HCT116 (cell line): ENCODE results near the gene PKN2. TPM values are rescaled to one million over a fixed set of nuclear protein-coding genes. Genes with fewer than 3 reads are reported as not detected.
A peak's percentile ranks its signal among the peaks of the same experiment; 100 is the strongest.

ENCODE experiments used
- ATAC-seq: fragments of 200-7000 bp; cut with Tn5 transposase; 2 replicates; pipeline ENCODE4 v1.9.1; 2020; ENCODE audit warnings: mild to moderate bottlenecking, moderate library complexity
- BruUV-seq: library from RNA; stranded (reverse); fragments of 400-500 nt; replicated peaks from 2 replicates; lab custom pipeline; 2021; lab: Mats Ljungman, UMichigan
- CTCF ChIA-PET: fragments of 300-600 bp; sonication (Branson Sonifier 250); formaldehyde crosslinking; loops from one replicate; lab custom pipeline; 2021; ENCODE audit warnings: antibody characterized with exemption; lab: Charles Lee
- POLR2A ChIA-PET: fragments of 300-600, 350-600 bp; sonication (Branson Sonifier 250); formaldehyde crosslinking; loops from one replicate; lab custom pipeline; 2021; ENCODE audit warnings: antibody characterized with exemption; lab: Charles Lee
- RAD21 ChIA-PET, 2 experiments: fragments of 300-600 bp; sonication (Branson Sonifier 250); formaldehyde crosslinking; loops; one replicate each; lab custom pipeline; 2023; ENCODE audit warnings: low total read pairs in 2 of 2; ENCODE audit not compliant: uncharacterized antibody in 2 of 2, unreplicated experiment in 2 of 2, low non-redundant PET in 1 of 2; lab: Charles Lee
- DNase-seq: peaks from one replicate; pipeline ENCODE4 v3.0.0-alpha.2; 2010; ENCODE audit warnings: low read depth, low spot score
- H2AFZ ChIP-seq: fragments of 200-600 bp; shearing (Covaris generic), sonication (generic); 2 replicates; pipeline ENCODE4 v1.6.1; 2017; ENCODE audit warnings: low read depth, mixed run types, mixed read lengths, antibody characterized with exemption, low read length; ENCODE audit not compliant: poor library complexity, severe bottlenecking
- H3K27ac ChIP-seq: 2 replicates; pipeline ENCODE4 v1.5.1; 2012; ENCODE audit warnings: low read depth, low read length
- H3K27me3 ChIP-seq: fragments of 200-600 bp; sonication (generic); 2 replicates; pipeline ENCODE4 v1.6.1; 2016; ENCODE audit warnings: mixed run types, low read length, mixed read lengths; ENCODE audit not compliant: insufficient read depth
- H3K36me3 ChIP-seq, 2 experiments: fragments of 200-500 bp in 1 of 2; fragments of 200-600 bp in 1 of 2; sonication (Bioruptor generic) in 1 of 2; sonication (generic) in 1 of 2; 2 replicates each; pipeline versions ENCODE4 v1.5.1 to v1.6.1; 2014 to 2016; ENCODE audit warnings: low read length in 2 of 2, inconsistent platforms in 1 of 2, mixed read lengths in 1 of 2, mixed run types in 1 of 2; ENCODE audit not compliant: insufficient read depth in 2 of 2, control insufficient read depth in 1 of 2
- H3K4me1 ChIP-seq, 2 experiments: fragments of 200-600 bp in 1 of 2; sonication (generic) in 1 of 2; 2 replicates each; pipeline versions ENCODE4 v1.5.1 to v1.6.1; 2012 to 2017; ENCODE audit warnings: low read length in 2 of 2, inconsistent platforms in 1 of 2, mild to moderate bottlenecking in 1 of 2, mixed read lengths in 1 of 2, mixed run types in 1 of 2, moderate library complexity in 1 of 2; ENCODE audit not compliant: insufficient read depth in 2 of 2, control insufficient read depth in 1 of 2
- H3K4me2 ChIP-seq: fragments of 200-600 bp; sonication (generic); 2 replicates; pipeline ENCODE4 v1.6.1; 2017; ENCODE audit warnings: mixed run types, low read length, mixed read lengths
- H3K4me3 ChIP-seq, 2 experiments: fragments of 200-600 bp in 1 of 2; sonication (generic) in 1 of 2; replicated peaks in 1 of 2; 2 replicates each; pipeline ENCODE4 v1.5.1; 2011 to 2016; ENCODE audit warnings: low read length in 2 of 2, control low read depth in 1 of 2, low read depth in 1 of 2, mild to moderate bottlenecking in 1 of 2, mixed read lengths in 1 of 2, mixed run types in 1 of 2
- H3K79me2 ChIP-seq: fragments of 200-600 bp; sonication (generic); 2 replicates; pipeline ENCODE4 v1.6.1; 2017; ENCODE audit warnings: mild to moderate bottlenecking, mixed run types, low read length, moderate library complexity, mixed read lengths; ENCODE audit not compliant: insufficient read depth
- H3K9ac ChIP-seq: fragments of 200-600 bp; sonication (generic); 2 replicates; pipeline ENCODE4 v1.6.1; 2016; ENCODE audit warnings: low read length, mixed read lengths
- H3K9me2 ChIP-seq: fragments of 200-600 bp; sonication (generic), shearing (Covaris generic); 2 replicates; pipeline ENCODE4 v1.6.1; 2017; ENCODE audit warnings: mixed run types, mild to moderate bottlenecking, moderate library complexity; ENCODE audit not compliant: insufficient read depth
- H3K9me3 ChIP-seq, 2 experiments: fragments of 200-500 bp in 1 of 2; fragments of 200-600 bp in 1 of 2; sonication (Bioruptor generic) in 1 of 2; sonication (generic) in 1 of 2; 2 replicates each; pipeline ENCODE4 v1.6.1; 2014 to 2017; ENCODE audit warnings: low read length in 2 of 2, mixed read lengths in 2 of 2, inconsistent platforms in 1 of 2, low read depth in 1 of 2, mild to moderate bottlenecking in 1 of 2, mixed run types in 1 of 2, moderate library complexity in 1 of 2; ENCODE audit not compliant: control insufficient read depth in 1 of 2, insufficient read depth in 1 of 2
- H4K20me1 ChIP-seq: fragments of 200-600 bp; sonication (generic), shearing (Covaris generic); 2 replicates; pipeline ENCODE4 v1.6.1; 2017; ENCODE audit warnings: mixed run types, mild to moderate bottlenecking, moderate library complexity; ENCODE audit not compliant: insufficient read depth
- CBX3 ChIP-seq: IDR thresholded peaks from 2 replicates; pipeline ENCODE4 v1.6.1; 2012; ENCODE audit warnings: low read depth
- EGR1 ChIP-seq: IDR thresholded peaks from 2 replicates; pipeline ENCODE4 v1.6.1; 2012; ENCODE audit warnings: low read depth
- EZH2 ChIP-seq: fragments of 200-600 bp; sonication (generic); IDR thresholded peaks from 2 replicates; pipeline ENCODE4 v1.6.1; 2017; ENCODE audit warnings: antibody characterized with exemption, mixed run types
- EZH2phosphoT487 ChIP-seq: fragments of 200-600 bp; IDR thresholded peaks from 2 replicates; pipeline ENCODE4 v1.6.1; 2018; ENCODE audit warnings: antibody characterized with exemption, borderline replicate concordance
- FOSL1 ChIP-seq: IDR thresholded peaks from 2 replicates; pipeline ENCODE4 v1.6.1; 2012; ENCODE audit warnings: low read depth
- JUND ChIP-seq: IDR thresholded peaks from 2 replicates; pipeline ENCODE4 v1.6.1; 2012
- POLR2A ChIP-seq: IDR thresholded peaks from 2 replicates; pipeline ENCODE4 v1.7.0; 2011; ENCODE audit warnings: borderline replicate concordance; ENCODE audit not compliant: insufficient read depth, insufficient read length; ENCODE audit errors: extremely low read depth
- SIN3A ChIP-seq: IDR thresholded peaks from 2 replicates; pipeline ENCODE4 v1.6.1; 2012; ENCODE audit warnings: low read depth
- SP1 ChIP-seq: IDR thresholded peaks from 2 replicates; pipeline ENCODE4 v1.6.1; 2012; ENCODE audit warnings: low read depth
- SRF ChIP-seq: IDR thresholded peaks from 2 replicates; pipeline ENCODE4 v1.6.1; 2012; ENCODE audit warnings: low read depth
- YY1 ChIP-seq: IDR thresholded peaks from 2 replicates; pipeline ENCODE4 v1.6.1; 2011; ENCODE audit warnings: low read length, low read depth, moderate library complexity, mild to moderate bottlenecking; ENCODE audit not compliant: insufficient replicate concordance; ENCODE audit errors: extremely low read depth
- ZBTB33 ChIP-seq: IDR thresholded peaks from 2 replicates; pipeline ENCODE4 v1.6.1; 2011; ENCODE audit warnings: mild to moderate bottlenecking, low read length, moderate library complexity; ENCODE audit not compliant: insufficient replicate concordance; ENCODE audit errors: extremely low read depth
- ZFX ChIP-seq: fragments of 450-650 bp; IDR thresholded peaks from 2 replicates; pipeline ENCODE4 v1.6.1; 2017
- intact Hi-C: fragments of 100-400 bp; cut with micrococcal nuclease; formaldehyde crosslinking; loops from 2 replicates; pipeline ENCODE4 v1.10.0; 2022
- total RNA-seq: library from RNA; stranded (reverse); gene quantifications from one replicate; pipeline ENCODE4 v1.2.1, GENCODE V29; 2021; ENCODE audit not compliant: unreplicated experiment
- TF ChIP-seq, protein P1 (sequence below): IDR thresholded peaks from 2 replicates; pipeline ENCODE4 v1.6.1; 2012

Gene PKN2
- total RNA-seq, 1 experiment from 2014 or later = 44.3 TPM

GRCh38 chr1:88802950-88803349, 118.9 kb downstream of the PKN2 start:
- BruUV-seq = no TSS peak
- no peak overlapping the region for H3K9ac ChIP-seq
- no peak overlapping the region for H3K4me3 ChIP-seq
- no peaks in the 10 kb centered on the region for H3K9me3 ChIP-seq
- H3K27me3 ChIP-seq = no peaks in the 10 kb centered on the region
- H3K9me2 ChIP-seq = no peaks in the 10 kb centered on the region
- H3K79me2 ChIP-seq = no peaks in the 10 kb centered on the region
- H3K27ac ChIP-seq = peak overlapping the region; percentile 45; the same call in 1 of the 2 replicates
- no peak overlapping the region for H2AFZ ChIP-seq
- H4K20me1 ChIP-seq = no peaks in the 10 kb centered on the region
- peaks cover 2 to 22% of the 10 kb centered on the region in 2 experiments; a peak in 3 of 4 replicates for H3K4me1 ChIP-seq
- ATAC-seq = 0 out of 2 replicates have a peak, but pooled peaks have one; percentile 36
- intact Hi-C loops = no loop called here
- peak; percentile 47; the same call in 1 of the 2 replicates for TF ChIP-seq FOSL1
- TF ChIP-seq CBX3 = 0 out of 2 replicates have a peak, but pooled peaks have one; percentile 5
- TF ChIP-seq JUND = peak; percentile 52; the same call in 1 of the 2 replicates
- TF ChIP-seq POLR2A = no peak
- TF ChIP-seq SP1 = peak; percentile 20; the same call in 1 of the 2 replicates
- peaks cover 16 to 18% of the 10 kb centered on the region in 2 experiments for H3K36me3 ChIP-seq
- ChIA-PET CTCF (no interaction called here), POLR2A (no interaction called here), RAD21 (no interaction called here)
- DNase-seq = no peak
- H3K4me2 ChIP-seq = peak overlapping the region; percentile 38

DNA sequence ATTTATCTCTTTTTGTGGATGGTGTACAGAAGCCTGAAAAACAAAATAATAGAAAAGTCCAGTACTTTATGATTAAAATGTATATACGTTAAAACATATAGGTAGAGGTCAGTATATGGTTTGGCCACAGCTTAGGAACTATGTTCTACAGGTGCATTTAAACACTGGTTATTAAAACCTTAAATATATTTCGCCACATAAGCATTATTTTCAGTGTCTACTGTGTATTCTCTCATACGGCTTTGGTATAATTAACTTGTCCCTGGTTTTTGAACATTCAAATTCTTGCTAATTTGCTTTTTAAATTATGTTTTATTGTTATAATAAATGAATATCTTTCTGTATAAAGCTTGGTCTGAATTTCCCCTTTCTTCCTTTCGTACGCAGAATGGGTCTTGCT, 119.4 kb downstream of the PKN2 start:
- Histone ChIP-seq H3K9me2 (no peaks in the 10 kb centered on the region), H3K4me3 (no peak overlapping the region), H3K27me3 (no peaks in the 10 kb centered on the region), H3K27ac (no peak overlapping the region), H3K36me3 (peaks cover 16 to 19% of the 10 kb centered on the region in 2 experiments), H3K9me3 (no peaks in the 10 kb centered on the region), H2AFZ (no peak overlapping the region), H3K4me1 (peaks cover 2 to 22% of the 10 kb centered on the region in 2 experiments; a peak in 3 of 4 replicates), H3K9ac (no peak overlapping the region), H4K20me1 (no peaks in the 10 kb centered on the region), H3K79me2 (no peaks in the 10 kb centered on the region), H3K4me2 (no peak overlapping the region; the same call in 1 of the 2 replicates)
- CTCF ChIA-PET = no interaction called here
- DNase-seq = no peak
- no peak for ATAC-seq
- POLR2A ChIA-PET = no interaction called here
- RAD21 ChIA-PET = no interaction called here
- intact Hi-C loops = no loop called here
- no peak for TF ChIP-seq EZH2
- no peak for TF ChIP-seq SRF
- no peak for TF ChIP-seq ZFX
- TF ChIP-seq SP1 = no peak
- no peak for TF ChIP-seq EGR1
- TF ChIP-seq YY1 = no peak
- no peak for TF ChIP-seq FOSL1
- TF ChIP-seq EZH2phosphoT487 = no peak
- TF ChIP-seq, protein P1, sequence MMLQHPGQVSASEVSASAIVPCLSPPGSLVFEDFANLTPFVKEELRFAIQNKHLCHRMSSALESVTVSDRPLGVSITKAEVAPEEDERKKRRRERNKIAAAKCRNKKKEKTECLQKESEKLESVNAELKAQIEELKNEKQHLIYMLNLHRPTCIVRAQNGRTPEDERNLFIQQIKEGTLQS = no peak
- TF ChIP-seq ZBTB33 = no peak
- no peak for TF ChIP-seq SIN3A
- no peak for TF ChIP-seq POLR2A
- no TSS peak for BruUV-seq
